ENCODE results near the gene MVB12B.

The MVB12B gene

GRCh38 chr9:126508928-126509327 is 182.3 kb downstream of the MVB12B start:
- H3K27me3 ChIP-seq (replicated peaks) = peaks cover 16% of the 10 kb centered on the region
- H3K27ac ChIP-seq = no peak overlapping the region
- no peaks in the 10 kb centered on the region for H3K36me3 ChIP-seq (replicated peaks)
- DNase-seq = no peak
- in situ Hi-C loops (cut with HindIII; ENCODE audit: low pct_ligation_motif_present, low sequenced_read_pairs) = no loop called here
- TF ChIP-seq, protein P1, sequence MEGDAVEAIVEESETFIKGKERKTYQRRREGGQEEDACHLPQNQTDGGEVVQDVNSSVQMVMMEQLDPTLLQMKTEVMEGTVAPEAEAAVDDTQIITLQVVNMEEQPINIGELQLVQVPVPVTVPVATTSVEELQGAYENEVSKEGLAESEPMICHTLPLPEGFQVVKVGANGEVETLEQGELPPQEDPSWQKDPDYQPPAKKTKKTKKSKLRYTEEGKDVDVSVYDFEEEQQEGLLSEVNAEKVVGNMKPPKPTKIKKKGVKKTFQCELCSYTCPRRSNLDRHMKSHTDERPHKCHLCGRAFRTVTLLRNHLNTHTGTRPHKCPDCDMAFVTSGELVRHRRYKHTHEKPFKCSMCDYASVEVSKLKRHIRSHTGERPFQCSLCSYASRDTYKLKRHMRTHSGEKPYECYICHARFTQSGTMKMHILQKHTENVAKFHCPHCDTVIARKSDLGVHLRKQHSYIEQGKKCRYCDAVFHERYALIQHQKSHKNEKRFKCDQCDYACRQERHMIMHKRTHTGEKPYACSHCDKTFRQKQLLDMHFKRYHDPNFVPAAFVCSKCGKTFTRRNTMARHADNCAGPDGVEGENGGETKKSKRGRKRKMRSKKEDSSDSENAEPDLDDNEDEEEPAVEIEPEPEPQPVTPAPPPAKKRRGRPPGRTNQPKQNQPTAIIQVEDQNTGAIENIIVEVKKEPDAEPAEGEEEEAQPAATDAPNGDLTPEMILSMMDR (IDR thresholded peaks at IDR 0.05; ENCODE audit: low read depth, low read length, missing control alignments) = no peak
- H3K4me3 ChIP-seq (ENCODE audit: low read depth, low read length) = no peak overlapping the region

DNA sequence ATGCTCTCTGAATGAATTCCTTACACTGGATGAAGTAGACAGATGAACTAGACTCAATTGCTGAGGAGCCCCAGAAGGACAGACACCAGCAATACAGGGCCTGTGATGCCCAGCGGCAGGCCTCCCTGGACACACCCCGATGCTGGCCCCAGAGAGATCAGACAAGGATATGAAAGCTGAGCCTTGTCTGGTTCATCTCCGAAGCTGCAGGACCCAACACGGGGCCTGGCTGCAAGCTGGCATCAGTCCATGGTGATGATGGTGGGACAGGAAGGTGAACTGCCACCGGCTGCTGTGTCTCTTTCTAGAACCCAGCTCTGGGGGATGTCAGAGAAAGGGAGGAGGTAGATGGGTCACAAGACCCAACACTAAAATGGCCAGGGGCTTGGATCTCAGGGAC is 183.1 kb downstream of the MVB12B start:
- Histone ChIP-seq H3K36me3 (replicated peaks) (no peaks in the 10 kb centered on the region), H3K4me3 (ENCODE audit: low read depth, low read length) (no peak overlapping the region), H3K27me3 (replicated peaks) (peaks cover 17% of the 10 kb centered on the region), H3K27ac (no peak overlapping the region)
- no peak for DNase-seq
- TF ChIP-seq, protein P1 (IDR thresholded peaks at IDR 0.05; ENCODE audit: low read depth, low read length, missing control alignments) = no peak
- in situ Hi-C loops (cut with HindIII; ENCODE audit: low pct_ligation_motif_present, low sequenced_read_pairs) = no loop called here

DNA sequence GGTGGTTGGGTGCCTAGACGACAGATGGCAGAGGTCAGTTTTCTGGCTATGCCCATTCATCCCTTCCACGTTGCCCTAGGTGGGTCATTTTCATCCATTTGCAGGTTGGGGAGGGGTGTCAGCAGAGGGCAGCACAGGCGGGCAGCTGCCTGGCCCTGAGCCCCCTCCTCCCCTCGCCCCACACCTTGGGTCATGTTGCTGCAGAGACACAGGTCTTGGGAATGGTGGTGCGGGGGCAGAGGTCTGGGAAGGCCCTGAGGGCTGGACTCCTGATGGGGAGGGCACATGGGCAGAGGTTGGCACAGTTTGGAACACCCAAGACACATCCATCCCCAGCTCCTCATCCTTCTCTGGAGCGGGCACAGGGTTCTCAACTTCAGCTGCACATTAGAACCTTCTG is 183.9 kb downstream of the MVB12B start:
- TF ChIP-seq, protein P1 (IDR thresholded peaks at IDR 0.05; ENCODE audit: low read depth, low read length, missing control alignments) = no peak
- in situ Hi-C loops (cut with HindIII; ENCODE audit: low pct_ligation_motif_present, low sequenced_read_pairs) = no loop called here
- Histone ChIP-seq H3K4me3 (ENCODE audit: low read depth, low read length) (no peak overlapping the region), H3K27me3 (replicated peaks) (peaks cover 22% of the 10 kb centered on the region), H3K27ac (no peak overlapping the region), H3K36me3 (replicated peaks) (no peaks in the 10 kb centered on the region)
- DNase-seq = no peak

DNA sequence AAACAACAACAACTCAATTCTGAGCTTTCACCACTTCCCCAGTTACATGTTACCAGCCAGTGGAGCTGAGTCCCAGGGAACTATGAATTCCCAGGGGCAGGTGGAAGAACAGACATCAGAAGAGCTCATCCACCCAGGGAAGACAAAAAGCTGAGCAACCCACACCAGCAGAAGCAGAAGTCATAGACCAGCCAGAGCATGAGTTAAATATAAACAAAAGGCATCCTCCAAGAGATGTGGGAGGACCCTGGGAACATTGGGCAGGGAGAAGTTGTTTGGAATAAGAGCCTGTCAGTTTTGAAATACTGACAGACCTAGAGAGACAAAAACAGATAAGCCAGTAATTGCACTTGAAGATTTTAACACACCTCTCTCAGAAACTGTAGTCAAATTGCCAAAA is 184.8 kb downstream of the MVB12B start:
- in situ Hi-C loops (cut with HindIII; ENCODE audit: low pct_ligation_motif_present, low sequenced_read_pairs) = no loop called here
- no peak overlapping the region for H3K4me3 ChIP-seq (ENCODE audit: low read depth, low read length)
- H3K27me3 ChIP-seq (replicated peaks) = peaks cover 22% of the 10 kb centered on the region
- no peak overlapping the region for H3K27ac ChIP-seq
- TF ChIP-seq, protein P1 (IDR thresholded peaks at IDR 0.05; ENCODE audit: low read depth, low read length, missing control alignments) = no peak
- no peaks in the 10 kb centered on the region for H3K36me3 ChIP-seq (replicated peaks)
- DNase-seq = no peak

GRCh38 chr9:126513159-126514036 is 186.8 kb downstream of the MVB12B start:
- Histone ChIP-seq H3K36me3 (replicated peaks) (no peaks in the 10 kb centered on the region), H3K27ac (no peak overlapping the region), H3K27me3 (replicated peaks) (peaks cover 25% of the 10 kb centered on the region), H3K4me3 (ENCODE audit: low read depth, low read length) (no peak overlapping the region)
- in situ Hi-C loops (cut with HindIII; ENCODE audit: low pct_ligation_motif_present, low sequenced_read_pairs) = no loop called here
- DNase-seq = no peak
- TF ChIP-seq, protein P1 (IDR thresholded peaks at IDR 0.05; ENCODE audit: low read depth, low read length, missing control alignments) = no peak
